OCI-LY3 (cell line): ENCODE data around the gene FAM8A1.

Experiments used
- H2AFZ ChIP-seq: fragments of 200-600, 300-600 bp; shearing (Covaris generic); 2 replicates; pipeline ENCODE4 v1.6.0; 2014; ENCODE audit warnings: antibody characterized with exemption, low read depth, low read length
- H3K27ac ChIP-seq: fragments of 200-600, 300-600 bp; sonication (generic); 2 replicates; pipeline ENCODE4 v1.5.1; 2014; ENCODE audit warnings: mild to moderate bottlenecking, low read length, moderate library complexity, mixed read lengths
- H3K27me3 ChIP-seq: fragments of 200-600, 300-600 bp; sonication (generic); 2 replicates; pipeline ENCODE4 v1.6.1; 2014; ENCODE audit warnings: low read depth, low read length, mixed read lengths
- H3K36me3 ChIP-seq: fragments of 200-600, 300-600 bp; sonication (generic); replicated peaks from 2 replicates; pipeline ENCODE3; 2014; ENCODE audit warnings: low read depth, low read length, mixed read lengths
- H3K4me1 ChIP-seq: fragments of 300-600, 200-600 bp; sonication (generic); 2 replicates; pipeline ENCODE4 v1.6.1; 2014; ENCODE audit warnings: low read length, mixed read lengths
- H3K4me2 ChIP-seq: fragments of 200-600, 300-600 bp; sonication (generic); 2 replicates; pipeline ENCODE4 v1.6.1; 2014; ENCODE audit warnings: low read length, mixed read lengths
- H3K4me3 ChIP-seq: fragments of 300-600, 200-600 bp; sonication (generic); 2 replicates; pipeline ENCODE4 v1.5.1; 2014; ENCODE audit warnings: antibody characterized with exemption, mild to moderate bottlenecking, low read length, moderate library complexity
- H3K79me2 ChIP-seq: fragments of 300-600, 200-600 bp; shearing (Covaris generic); 2 replicates; pipeline ENCODE4 v1.6.1; 2014; ENCODE audit warnings: mild to moderate bottlenecking, low read length, mixed read lengths
- H3K9ac ChIP-seq: fragments of 300-600, 200-600 bp; shearing (Covaris generic); 2 replicates; pipeline ENCODE4 v1.6.0; 2014; ENCODE audit warnings: mild to moderate bottlenecking, low read length, moderate library complexity
- H3K9me3 ChIP-seq: fragments of 200-600, 300-600 bp; shearing (Covaris generic); 2 replicates; pipeline ENCODE4 v1.6.1; 2014; ENCODE audit warnings: low read length, mixed read lengths; ENCODE audit not compliant: insufficient read depth
- H4K20me1 ChIP-seq: fragments of 200-600, 300-600 bp; sonication (generic); 2 replicates; pipeline ENCODE4 v1.6.1; 2016; ENCODE audit warnings: low read length, mixed read lengths; ENCODE audit not compliant: insufficient read depth
- CTCF ChIP-seq: fragments of 200-600, 300-600 bp; sonication (generic); IDR thresholded peaks from 2 replicates; pipeline ENCODE4 v1.5.1; 2014; ENCODE audit warnings: antibody characterized with exemption, low read length, low read depth
- EZH2phosphoT487 ChIP-seq: fragments of 200-600 bp; shearing (Covaris generic); IDR thresholded peaks from 2 replicates; pipeline ENCODE4 v1.6.1; 2018; ENCODE audit warnings: antibody characterized with exemption, mixed run types, low read depth

Gene FAM8A1

GRCh38 chr6:17624396-17624795 is 24.3 kb downstream of the FAM8A1 start:
- Histone ChIP-seq H3K9me3 (no peaks in the 10 kb centered on the region), H3K4me1 (peaks cover 10% of the 10 kb centered on the region), H3K9ac (no peak overlapping the region), H3K36me3 (peaks cover 61% of the 10 kb centered on the region), H2AFZ (no peak overlapping the region), H3K4me3 (no peak overlapping the region), H3K79me2 (peaks cover 99% of the 10 kb centered on the region), H4K20me1 (peaks cover 34% of the 10 kb centered on the region), H3K27ac (no peak overlapping the region), H3K4me2 (no peak overlapping the region), H3K27me3 (no peaks in the 10 kb centered on the region)
- TF ChIP-seq EZH2phosphoT487 (no peak), CTCF (no peak)

GRCh38 chr6:17628873-17629272 is 28.8 kb downstream of the FAM8A1 start:
- H3K79me2 ChIP-seq: peaks cover 97% of the 10 kb centered on the region
- no peaks in the 10 kb centered on the region for H3K9me3 ChIP-seq
- H3K4me1 ChIP-seq: no peaks in the 10 kb centered on the region
- no peak overlapping the region for H2AFZ ChIP-seq
- no peak overlapping the region for H3K27ac ChIP-seq
- TF ChIP-seq CTCF (no peak), EZH2phosphoT487 (no peak)
- no peak overlapping the region for H3K4me3 ChIP-seq
- H3K27me3 ChIP-seq: no peaks in the 10 kb centered on the region
- no peak overlapping the region for H3K9ac ChIP-seq
- peaks cover 60% of the 10 kb centered on the region for H3K36me3 ChIP-seq
- H4K20me1 ChIP-seq: peaks cover 21% of the 10 kb centered on the region
- H3K4me2 ChIP-seq: no peak overlapping the region

GRCh38 chr6:17629824-17630510 is 29.9 kb downstream of the FAM8A1 start:
- Histone ChIP-seq H3K36me3 (peaks cover 52% of the 10 kb centered on the region), H3K4me2 (no peak overlapping the region), H3K79me2 (peaks cover 97% of the 10 kb centered on the region)

More at GRCh38 chr6:17629824-17630510, 29.9 kb downstream of the FAM8A1 start:
- H3K27me3 ChIP-seq: no peaks in the 10 kb centered on the region
- no peak overlapping the region for H3K4me3 ChIP-seq
- H2AFZ ChIP-seq: no peak overlapping the region
- H3K9me3 ChIP-seq: no peaks in the 10 kb centered on the region
- H4K20me1 ChIP-seq: peaks cover 29% of the 10 kb centered on the region
- H3K27ac ChIP-seq: no peak overlapping the region
- H3K9ac ChIP-seq: no peak overlapping the region
- H3K4me1 ChIP-seq: no peaks in the 10 kb centered on the region
- TF ChIP-seq CTCF (no peak), EZH2phosphoT487 (no peak)
